SK-N-SH treated with all-trans-retinoic acid at 6 μM for 48 hours (cell line): ENCODE results near the gene ILF3.

Source experiments
- CREB5 ChIP-seq: fragments of 250-450 bp; sonication (Bioruptor Pico); IDR thresholded peaks from 2 replicates; pipeline ENCODE4 v1.5.1; 2020; ENCODE audit warnings: low read depth, mild to moderate bottlenecking, moderate library complexity
- CSRNP3 ChIP-seq: fragments of 250-450 bp; sonication (Bioruptor Pico); IDR thresholded peaks from 2 replicates; pipeline ENCODE4 v1.5.1; 2021; ENCODE audit warnings: mild to moderate bottlenecking, moderate library complexity
- SNAI2 ChIP-seq: fragments of 250-450 bp; sonication (Bioruptor Pico); IDR thresholded peaks from 2 replicates; pipeline ENCODE4 v1.5.0; 2020; ENCODE audit warnings: mild to moderate bottlenecking, moderate library complexity
- ZFP30 ChIP-seq: fragments of 450-650 bp; formaldehyde crosslinking; IDR thresholded peaks from 2 replicates; pipeline ENCODE4 v1.5.0; 2022; ENCODE audit warnings: mild to moderate bottlenecking, moderate library complexity
- ZNF565 ChIP-seq: fragments of 450-650 bp; formaldehyde crosslinking; conservative IDR thresholded peaks from 2 replicates; pipeline ENCODE4 v1.5.0; 2020; ENCODE audit warnings: low read depth, mild to moderate bottlenecking, moderate library complexity

- TF ChIP-seq CSRNP3 (no peak), SNAI2 (no peak), CREB5 (CRISPR knock-in tag) (no peak), ZNF565 (CRISPR knock-in tag) (no peak), ZFP30 (CRISPR knock-in tag) (no peak)
These were observed 29.6 kb upstream of the ILF3 start for GRCh38 chr19:10624585-10624984.
